ENCODE results near the gene CADPS2. TPM values are rescaled to one million over a fixed set of nuclear protein-coding genes. Genes with fewer than 3 reads are reported as not detected.

Gene CADPS2
- total and polyA plus RNA-seq, 10 of the 15 experiments (the other 5 are each of a cell fraction or from before 2014, with no cell fraction given) = 0.05 to 7.5 (median 0.25) TPM

DNA sequence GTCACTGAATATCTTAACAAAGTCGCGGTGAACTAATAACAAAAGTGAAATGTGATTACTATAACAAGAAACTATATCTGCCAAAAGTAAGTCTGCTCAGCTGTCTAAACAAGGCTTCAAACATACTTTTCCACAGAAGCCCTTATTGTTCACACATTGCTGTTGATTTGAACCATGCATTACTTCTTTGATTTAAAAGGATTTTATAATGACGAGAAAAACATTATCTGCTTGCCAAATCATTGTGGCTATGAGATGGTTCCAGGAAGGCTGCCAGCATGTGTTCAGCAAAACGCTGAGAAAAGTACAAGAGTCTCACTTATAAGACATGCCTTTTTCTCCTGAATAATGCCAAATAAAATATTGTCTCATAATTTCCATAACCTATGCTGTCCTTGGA, 211.8 kb downstream of the CADPS2 start:
- Histone ChIP-seq H3K79me2 (ENCODE audit: control insufficient read depth, insufficient read depth, low read length) (no peaks in the 10 kb centered on the region), H2AFZ (ENCODE audit: control insufficient read depth, low read depth, low read length) (no peak overlapping the region), H3K27ac (ENCODE audit: control insufficient read depth, insufficient read depth) (no peak overlapping the region), H3K9ac (ENCODE audit: control insufficient read depth, insufficient read depth, low read length) (no peak overlapping the region), H3K27me3 (replicated peaks in 1 of 2; ENCODE audit: control insufficient read depth in 2 of 2, insufficient read depth in 2 of 2, low read length in 1 of 2) (no peaks in the 10 kb centered on the region), H3K4me1 (ENCODE audit: control insufficient read depth, insufficient read depth, low read length) (no peaks in the 10 kb centered on the region), H3K9me3 (replicated peaks; ENCODE audit: control insufficient read depth, insufficient read depth, low read length) (no peaks in the 10 kb centered on the region), H3K36me3 (ENCODE audit: control insufficient read depth in 2 of 2, insufficient read depth in 2 of 2, low read length in 1 of 2) (no peaks in the 10 kb centered on the region), H3K4me3 (no peak overlapping the region), H4K20me1 (ENCODE audit: control insufficient read depth, insufficient read depth) (no peaks in the 10 kb centered on the region), H3K4me2 (ENCODE audit: control insufficient read depth, insufficient read depth) (no peak overlapping the region)
- WGBS (ENCODE audit: insufficient coverage, insufficient replicate concordance, low lambda C conversion rate, missing lambda C conversion rate) = 79% methylated on average over 4 of the region's 4 CpGs
- ChIA-PET RAD21 (ENCODE audit: unreplicated experiment) (interaction anchor here (1.3 to 1.8 kb wide), 2 partner anchors 37 to 124 kb away, joined by 3 to 5 read pairs; no protein-coding TSS in a partner anchor), CTCF (interaction anchor here (0.6 to 1.0 kb wide), 3 partner anchors 31 to 145 kb away, joined by 3 to 4 read pairs (median 3); no protein-coding TSS in a partner anchor), POLR2A (no interaction called here), SMC1A (ENCODE audit: uncharacterized antibody, unreplicated experiment) (interaction anchor here (1.1 to 1.4 kb wide), 3 partner anchors 9 to 174 kb away, joined by 4 to 5 read pairs (median 4); no protein-coding TSS in a partner anchor)
- intact Hi-C loops (cut with micrococcal nuclease; ENCODE audit: unreplicated experiment) = no loop called here
- FAIRE-seq (no peak), DNase-seq (ENCODE audit: low read depth, low spot score) (no peak), ATAC-seq (no peak)
- in situ Hi-C loops (cut with MboI) = no loop called here
- no TSS peak for BruUV-seq (replicated peaks)
- TF ChIP-seq STAT3 (IDR thresholded peaks at IDR 0.05; ENCODE audit: low read depth, low read length) (no peak), RUNX3 (IDR thresholded peaks at IDR 0.05; ENCODE audit: low read length) (no peak), RELA (IDR thresholded peaks at IDR 0.05; ENCODE audit: borderline replicate concordance, partially characterized antibody) (no peak), SP1 (IDR thresholded peaks at IDR 0.05; ENCODE audit: low read depth, low read length) (no peak), JUND (IDR thresholded peaks at IDR 0.05; ENCODE audit: low read depth, low read length) (no peak), POLR2A (IDR thresholded peaks at IDR 0.05; ENCODE audit: low read depth, low read length) (no peak), HCFC1 (IDR thresholded peaks at IDR 0.05; ENCODE audit: low read length) (no peak), FOXM1 (IDR thresholded peaks at IDR 0.05; ENCODE audit: low read depth, low read length) (no peak), NFXL1 (IDR thresholded peaks at IDR 0.05; ENCODE audit: borderline replicate concordance) (no peak), SMC3 (IDR thresholded peaks at IDR 0.05; ENCODE audit: borderline replicate concordance, low read length) (no peak)
- TF ChIP-seq, protein P1, sequence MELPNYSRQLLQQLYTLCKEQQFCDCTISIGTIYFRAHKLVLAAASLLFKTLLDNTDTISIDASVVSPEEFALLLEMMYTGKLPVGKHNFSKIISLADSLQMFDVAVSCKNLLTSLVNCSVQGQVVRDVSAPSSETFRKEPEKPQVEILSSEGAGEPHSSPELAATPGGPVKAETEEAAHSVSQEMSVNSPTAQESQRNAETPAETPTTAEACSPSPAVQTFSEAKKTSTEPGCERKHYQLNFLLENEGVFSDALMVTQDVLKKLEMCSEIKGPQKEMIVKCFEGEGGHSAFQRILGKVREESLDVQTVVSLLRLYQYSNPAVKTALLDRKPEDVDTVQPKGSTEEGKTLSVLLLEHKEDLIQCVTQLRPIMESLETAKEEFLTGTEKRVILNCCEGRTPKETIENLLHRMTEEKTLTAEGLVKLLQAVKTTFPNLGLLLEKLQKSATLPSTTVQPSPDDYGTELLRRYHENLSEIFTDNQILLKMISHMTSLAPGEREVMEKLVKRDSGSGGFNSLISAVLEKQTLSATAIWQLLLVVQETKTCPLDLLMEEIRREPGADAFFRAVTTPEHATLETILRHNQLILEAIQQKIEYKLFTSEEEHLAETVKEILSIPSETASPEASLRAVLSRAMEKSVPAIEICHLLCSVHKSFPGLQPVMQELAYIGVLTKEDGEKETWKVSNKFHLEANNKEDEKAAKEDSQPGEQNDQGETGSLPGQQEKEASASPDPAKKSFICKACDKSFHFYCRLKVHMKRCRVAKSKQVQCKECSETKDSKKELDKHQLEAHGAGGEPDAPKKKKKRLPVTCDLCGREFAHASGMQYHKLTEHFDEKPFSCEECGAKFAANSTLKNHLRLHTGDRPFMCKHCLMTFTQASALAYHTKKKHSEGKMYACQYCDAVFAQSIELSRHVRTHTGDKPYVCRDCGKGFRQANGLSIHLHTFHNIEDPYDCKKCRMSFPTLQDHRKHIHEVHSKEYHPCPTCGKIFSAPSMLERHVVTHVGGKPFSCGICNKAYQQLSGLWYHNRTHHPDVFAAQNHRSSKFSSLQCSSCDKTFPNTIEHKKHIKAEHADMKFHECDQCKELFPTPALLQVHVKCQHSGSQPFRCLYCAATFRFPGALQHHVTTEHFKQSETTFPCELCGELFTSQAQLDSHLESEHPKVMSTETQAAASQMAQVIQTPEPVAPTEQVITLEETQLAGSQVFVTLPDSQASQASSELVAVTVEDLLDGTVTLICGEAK (IDR thresholded peaks at IDR 0.05; ENCODE audit: borderline replicate concordance) = no peak
- TF ChIP-seq, protein P2, sequence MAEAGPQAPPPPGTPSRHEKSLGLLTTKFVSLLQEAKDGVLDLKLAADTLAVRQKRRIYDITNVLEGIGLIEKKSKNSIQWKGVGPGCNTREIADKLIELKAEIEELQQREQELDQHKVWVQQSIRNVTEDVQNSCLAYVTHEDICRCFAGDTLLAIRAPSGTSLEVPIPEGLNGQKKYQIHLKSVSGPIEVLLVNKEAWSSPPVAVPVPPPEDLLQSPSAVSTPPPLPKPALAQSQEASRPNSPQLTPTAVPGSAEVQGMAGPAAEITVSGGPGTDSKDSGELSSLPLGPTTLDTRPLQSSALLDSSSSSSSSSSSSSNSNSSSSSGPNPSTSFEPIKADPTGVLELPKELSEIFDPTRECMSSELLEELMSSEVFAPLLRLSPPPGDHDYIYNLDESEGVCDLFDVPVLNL (IDR thresholded peaks at IDR 0.05; ENCODE audit: low read depth, low read length) = no peak
- TF ChIP-seq, protein P3, sequence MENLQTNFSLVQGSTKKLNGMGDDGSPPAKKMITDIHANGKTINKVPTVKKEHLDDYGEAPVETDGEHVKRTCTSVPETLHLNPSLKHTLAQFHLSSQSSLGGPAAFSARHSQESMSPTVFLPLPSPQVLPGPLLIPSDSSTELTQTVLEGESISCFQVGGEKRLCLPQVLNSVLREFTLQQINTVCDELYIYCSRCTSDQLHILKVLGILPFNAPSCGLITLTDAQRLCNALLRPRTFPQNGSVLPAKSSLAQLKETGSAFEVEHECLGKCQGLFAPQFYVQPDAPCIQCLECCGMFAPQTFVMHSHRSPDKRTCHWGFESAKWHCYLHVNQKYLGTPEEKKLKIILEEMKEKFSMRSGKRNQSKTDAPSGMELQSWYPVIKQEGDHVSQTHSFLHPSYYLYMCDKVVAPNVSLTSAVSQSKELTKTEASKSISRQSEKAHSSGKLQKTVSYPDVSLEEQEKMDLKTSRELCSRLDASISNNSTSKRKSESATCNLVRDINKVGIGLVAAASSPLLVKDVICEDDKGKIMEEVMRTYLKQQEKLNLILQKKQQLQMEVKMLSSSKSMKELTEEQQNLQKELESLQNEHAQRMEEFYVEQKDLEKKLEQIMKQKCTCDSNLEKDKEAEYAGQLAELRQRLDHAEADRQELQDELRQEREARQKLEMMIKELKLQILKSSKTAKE (IDR thresholded peaks at IDR 0.05; ENCODE audit: low read depth, poor library complexity, severe bottlenecking) = no peak
- TF ChIP-seq, protein P4, sequence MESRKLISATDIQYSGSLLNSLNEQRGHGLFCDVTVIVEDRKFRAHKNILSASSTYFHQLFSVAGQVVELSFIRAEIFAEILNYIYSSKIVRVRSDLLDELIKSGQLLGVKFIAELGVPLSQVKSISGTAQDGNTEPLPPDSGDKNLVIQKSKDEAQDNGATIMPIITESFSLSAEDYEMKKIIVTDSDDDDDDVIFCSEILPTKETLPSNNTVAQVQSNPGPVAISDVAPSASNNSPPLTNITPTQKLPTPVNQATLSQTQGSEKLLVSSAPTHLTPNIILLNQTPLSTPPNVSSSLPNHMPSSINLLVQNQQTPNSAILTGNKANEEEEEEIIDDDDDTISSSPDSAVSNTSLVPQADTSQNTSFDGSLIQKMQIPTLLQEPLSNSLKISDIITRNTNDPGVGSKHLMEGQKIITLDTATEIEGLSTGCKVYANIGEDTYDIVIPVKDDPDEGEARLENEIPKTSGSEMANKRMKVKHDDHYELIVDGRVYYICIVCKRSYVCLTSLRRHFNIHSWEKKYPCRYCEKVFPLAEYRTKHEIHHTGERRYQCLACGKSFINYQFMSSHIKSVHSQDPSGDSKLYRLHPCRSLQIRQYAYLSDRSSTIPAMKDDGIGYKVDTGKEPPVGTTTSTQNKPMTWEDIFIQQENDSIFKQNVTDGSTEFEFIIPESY (IDR thresholded peaks at IDR 0.05) = no peak
